HG02885 (cell line): ENCODE data around the gene ARHGAP36.

Experiments
- ATAC-seq: cut with Tn5 transposase; IDR thresholded peaks from one replicate; pipeline ENCODE4 v1.9.1; 2021; ENCODE audit warnings: mild to moderate bottlenecking; ENCODE audit not compliant: unreplicated experiment, poor library complexity

The ARHGAP36 gene

GRCh38 chrX:131068945-131069719 is 11.0 kb downstream of the ARHGAP36 start:
- no peak for ATAC-seq

DNA sequence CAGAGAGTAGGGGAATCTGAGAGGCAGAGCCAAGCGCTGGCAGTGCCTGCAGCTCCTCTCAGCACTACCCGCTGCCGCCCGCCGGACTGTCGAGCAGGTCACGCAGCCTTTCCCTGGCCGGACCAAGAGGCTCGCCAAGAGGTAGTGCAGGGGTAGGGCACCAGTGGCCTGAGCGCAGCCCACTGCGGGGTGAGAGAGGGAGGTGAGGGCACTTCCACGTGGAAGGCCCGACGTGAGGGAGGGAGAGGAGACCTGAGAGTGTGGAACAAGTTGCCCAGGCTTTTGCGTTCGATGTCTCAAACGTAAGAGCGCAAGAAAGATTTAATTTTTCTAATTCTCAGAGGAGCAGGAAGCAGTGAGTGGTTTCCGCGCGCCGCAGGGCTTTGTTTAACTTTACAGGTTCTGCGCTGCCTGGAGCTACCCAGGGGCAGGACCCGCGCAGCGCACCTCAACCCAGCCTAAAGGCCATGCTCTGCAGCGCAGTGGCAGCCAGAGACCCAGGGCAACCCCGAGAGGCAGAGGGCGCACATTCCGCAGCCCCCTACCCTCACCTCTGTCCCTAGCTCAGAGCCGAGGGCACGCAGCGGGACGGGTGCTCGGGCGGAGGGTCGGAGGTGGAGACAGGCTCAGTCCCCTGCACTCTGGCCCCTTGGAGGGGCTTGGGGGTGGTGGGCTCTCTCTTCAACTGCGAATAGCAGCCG is 14.9 kb downstream of the ARHGAP36 start:
- no peak for ATAC-seq

- ATAC-seq: no peak
Measured at GRCh38 chrX:131073607-131074006, 15.5 kb downstream of the ARHGAP36 start.

- no peak for ATAC-seq
Measured at GRCh38 chrX:131081772-131082740, 23.9 kb downstream of the ARHGAP36 start.

GRCh38 chrX:131083510-131084142 is 25.5 kb downstream of the ARHGAP36 start:
- ATAC-seq: no peak

DNA sequence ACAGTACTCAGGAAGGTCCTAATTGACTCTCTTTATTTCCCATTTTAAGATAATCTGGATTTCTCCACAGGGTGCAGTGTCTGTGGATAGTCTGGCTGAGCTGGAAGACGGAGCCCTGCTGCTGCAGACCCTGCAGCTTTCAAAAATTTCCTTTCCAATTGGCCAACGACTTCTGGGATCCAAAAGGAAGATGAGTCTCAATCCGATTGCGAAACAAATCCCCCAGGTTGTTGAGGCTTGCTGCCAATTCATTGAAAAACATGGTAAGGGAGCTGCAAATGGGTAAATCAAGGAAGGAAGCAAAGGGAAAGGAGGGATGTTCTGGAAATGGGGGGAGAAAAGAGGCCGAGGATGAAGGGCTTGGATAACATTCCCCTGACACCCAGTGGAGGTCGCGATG is 26.0 kb downstream of the ARHGAP36 start:
- no peak for ATAC-seq

GRCh38 chrX:131136776-131137175 is 78.6 kb downstream of the ARHGAP36 start:
- no peak for ATAC-seq

GRCh38 chrX:131139072-131139471 is 80.9 kb downstream of the ARHGAP36 start:
- ATAC-seq: no peak
